H9 (cell line): Measurements from ENCODE around the gene PPP1R13B. TPM values are rescaled to one million over a fixed set of nuclear protein-coding genes. Genes with fewer than 3 reads are reported as not detected.

Experiments used
- DNase-seq: peaks from one replicate; pipeline ENCODE4 v3.0.0-alpha.2; 2017
- H2AFZ ChIP-seq: one replicate; pipeline ENCODE4 v1.6.1; 2013; ENCODE audit warnings: mild to moderate bottlenecking, low read length, control low read depth, moderate library complexity
- H2AK5ac ChIP-seq: 2 replicates; pipeline ENCODE4 v1.6.1; 2013; ENCODE audit warnings: low read length, control low read depth, mixed read lengths; ENCODE audit not compliant: insufficient read length
- H2BK120ac ChIP-seq: one replicate; pipeline ENCODE4 v1.6.1; 2013; ENCODE audit warnings: low read depth, mild to moderate bottlenecking, low read length, control low read depth, inconsistent platforms; ENCODE audit not compliant: poor library complexity, severe bottlenecking
- H2BK12ac ChIP-seq: 2 replicates; pipeline ENCODE4 v1.6.1; 2013; ENCODE audit warnings: low read length, control low read depth, mixed read lengths, low read depth; ENCODE audit not compliant: insufficient read length
- H2BK15ac ChIP-seq: 2 replicates; pipeline ENCODE4 v1.6.1; 2013; ENCODE audit warnings: low read depth, low read length, control low read depth
- H2BK20ac ChIP-seq: one replicate; pipeline ENCODE4 v1.6.1; 2013; ENCODE audit warnings: low read depth, mild to moderate bottlenecking, low read length, control low read depth, inconsistent platforms; ENCODE audit not compliant: poor library complexity, severe bottlenecking
- H2BK5ac ChIP-seq: 2 replicates; pipeline ENCODE4 v1.6.1; 2013; ENCODE audit warnings: low read length, control low read depth, mixed read lengths; ENCODE audit not compliant: insufficient read length
- H3K14ac ChIP-seq: 2 replicates; pipeline ENCODE4 v1.6.1; 2013; ENCODE audit warnings: low read length, control low read depth; ENCODE audit not compliant: insufficient read depth
- H3K18ac ChIP-seq: 2 replicates; pipeline ENCODE4 v1.6.1; 2013; ENCODE audit warnings: low read depth, mild to moderate bottlenecking, mixed read lengths, low read length, control low read depth; ENCODE audit not compliant: insufficient read length
- H3K23ac ChIP-seq: 2 replicates; pipeline ENCODE4 v1.6.1; 2013; ENCODE audit warnings: low read length, control low read depth, mixed read lengths, low read depth; ENCODE audit not compliant: insufficient read length
- H3K23me2 ChIP-seq: 2 replicates; pipeline ENCODE4 v1.6.1; 2013; ENCODE audit warnings: low read depth, mild to moderate bottlenecking, mixed read lengths, low read length, control low read depth; ENCODE audit not compliant: insufficient read length, poor library complexity, severe bottlenecking
- H3K27ac ChIP-seq: 2 replicates; pipeline ENCODE4 v1.5.1; 2013; ENCODE audit warnings: low read length, control low read depth, mixed read lengths, low read depth; ENCODE audit not compliant: insufficient read length
- H3K27me3 ChIP-seq: 2 replicates; pipeline ENCODE4 v1.6.1; 2013; ENCODE audit warnings: low read length, control low read depth, inconsistent platforms; ENCODE audit not compliant: insufficient read depth
- H3K4ac ChIP-seq: 2 replicates; pipeline ENCODE4 v1.6.1; 2013; ENCODE audit warnings: low read depth, mild to moderate bottlenecking, control low read depth, inconsistent platforms, low read length, moderate library complexity
- H3K4me1 ChIP-seq: 2 replicates; pipeline ENCODE4 v1.6.1; 2013; ENCODE audit warnings: low read length, control low read depth, inconsistent platforms; ENCODE audit not compliant: insufficient read depth
- H3K4me2 ChIP-seq: 2 replicates; pipeline ENCODE4 v1.6.1; 2013; ENCODE audit warnings: low read length, control low read depth, mixed read lengths; ENCODE audit not compliant: insufficient read length, insufficient read depth
- H3K56ac ChIP-seq: 2 replicates; pipeline ENCODE4 v1.6.1; 2013; ENCODE audit warnings: low read depth, mild to moderate bottlenecking, mixed read lengths, low read length, control low read depth; ENCODE audit not compliant: insufficient read length
- H3K79me1 ChIP-seq: 2 replicates; pipeline ENCODE4 v1.6.1; 2013; ENCODE audit warnings: low read depth, mild to moderate bottlenecking, moderate library complexity, low read length, control low read depth, inconsistent platforms; ENCODE audit not compliant: insufficient read depth, poor library complexity, severe bottlenecking
- H3K79me2 ChIP-seq: 2 replicates; pipeline ENCODE4 v1.6.1; 2013; ENCODE audit warnings: low read length, control low read depth, inconsistent platforms; ENCODE audit not compliant: insufficient read depth
- H3K9ac ChIP-seq: 2 replicates; pipeline ENCODE4 v1.6.1; 2013; ENCODE audit warnings: low read length, control low read depth, mixed read lengths; ENCODE audit not compliant: insufficient read length; ENCODE audit errors: extremely low read depth
- H3K9me3 ChIP-seq: one replicate; pipeline ENCODE4 v1.6.1; 2013; ENCODE audit warnings: low read depth, low read length, inconsistent platforms; ENCODE audit not compliant: control insufficient read depth
- H3T11ph ChIP-seq: one replicate; pipeline ENCODE4 v1.6.1; 2013; ENCODE audit warnings: mild to moderate bottlenecking, low read length, control low read depth, inconsistent platforms
- H4K20me1 ChIP-seq: one replicate; pipeline ENCODE4 v1.6.1; 2013; ENCODE audit not compliant: control insufficient read depth, insufficient read length, insufficient read depth
- H4K5ac ChIP-seq: 2 replicates; pipeline ENCODE4 v1.6.1; 2013; ENCODE audit warnings: low read depth, mild to moderate bottlenecking, mixed read lengths, low read length, control low read depth; ENCODE audit not compliant: insufficient read length
- H4K8ac ChIP-seq: replicated peaks from 2 replicates; pipeline ENCODE4 v1.6.1; 2013; ENCODE audit warnings: low read length, control low read depth, mixed read lengths, low read depth; ENCODE audit not compliant: insufficient read length
- H4K91ac ChIP-seq: 2 replicates; pipeline ENCODE4 v1.6.1; 2013; ENCODE audit warnings: low read depth, mild to moderate bottlenecking, moderate library complexity, mixed read lengths, low read length, control low read depth; ENCODE audit not compliant: insufficient read length
- H3K27ac Mint-ChIP-seq, 3 experiments: 2 replicates in 2 of 3; 3 replicates in 1 of 3; pipeline ENCODE4 v1.8.0; 2020 to 2021; ENCODE audit warnings: mixed read lengths in 3 of 3, mild to moderate bottlenecking in 1 of 3, moderate library complexity in 1 of 3
- H3K27me3 Mint-ChIP-seq: 2 replicates; pipeline ENCODE4 v1.8.0; 2021; ENCODE audit warnings: low read depth, mild to moderate bottlenecking, moderate library complexity, mixed read lengths
- H3K36me3 Mint-ChIP-seq, 3 experiments: 2 replicates in 2 of 3; 3 replicates in 1 of 3; pipeline ENCODE4 v1.8.0; 2020 to 2021; ENCODE audit warnings: low read depth in 3 of 3, mixed read lengths in 3 of 3; ENCODE audit not compliant: insufficient read depth in 1 of 3
- H3K4me1 Mint-ChIP-seq, 2 experiments: 2 replicates each; pipeline ENCODE4 v1.8.0; 2020; ENCODE audit warnings: mixed read lengths in 2 of 2
- H3K4me3 Mint-ChIP-seq, 2 experiments: 2 replicates in 1 of 2; 3 replicates in 1 of 2; pipeline ENCODE4 v1.8.0; 2020 to 2021; ENCODE audit warnings: mild to moderate bottlenecking in 2 of 2, mixed read lengths in 2 of 2, moderate library complexity in 1 of 2
- H3K9me3 Mint-ChIP-seq, 2 experiments: 2 replicates in 1 of 2; 3 replicates in 1 of 2; pipeline ENCODE4 v1.8.0; 2020; ENCODE audit warnings: mild to moderate bottlenecking in 2 of 2, mixed read lengths in 2 of 2, moderate library complexity in 1 of 2
- CTCF ChIP-seq: fragments of 200-600 bp; sonication (generic); conservative IDR thresholded peaks from 3 replicates; pipeline ENCODE4 v1.8.0; 2021; ENCODE audit warnings: antibody characterized with exemption, mild to moderate bottlenecking
- WGBS: extraction: QIAGEN DNeasy Blood & Tissue Kit; methylation state at CpG from one replicate; pipeline ENCODE4 v1.1.7; 2013; ENCODE audit warnings: missing lambda C conversion rate, low lambda C conversion rate, mixed read lengths; ENCODE audit not compliant: insufficient read length; ENCODE audit errors: extremely low coverage; 5-methylcytosine and 5-hydroxymethylcytosine counted together
- total RNA-seq: library from RNA; stranded (reverse); gene quantifications from 2 replicates; pipeline ENCODE4 v1.2.1, GENCODE V29; 2021

The PPP1R13B gene
- total RNA-seq, 1 experiment from 2014 or later: 6.0 TPM

- H2BK15ac ChIP-seq: no peak overlapping the region
- H4K20me1 ChIP-seq: peaks cover 3% of the 10 kb centered on the region
- H3K9ac ChIP-seq: no peak overlapping the region
- no peak overlapping the region for H3K4me3 Mint-ChIP-seq
- no peak overlapping the region for H4K5ac ChIP-seq
- no peak overlapping the region for H2BK120ac ChIP-seq
- no peak overlapping the region for H2BK20ac ChIP-seq
- H3K27ac Mint-ChIP-seq: no peak overlapping the region
- no peak overlapping the region for H3K56ac ChIP-seq
- H3K4me1 Mint-ChIP-seq: peaks cover 19% of the 10 kb centered on the region in 2 experiments
- H3T11ph ChIP-seq: no peak overlapping the region
- no peaks in the 10 kb centered on the region for H3K27me3 Mint-ChIP-seq
- H4K8ac ChIP-seq: no peak overlapping the region
- no peak overlapping the region for H2AFZ ChIP-seq
- no peak overlapping the region for H2BK5ac ChIP-seq
- peaks cover 6% of the 10 kb centered on the region; the same call in 1 of the 2 replicates for H3K4me1 ChIP-seq
- no peaks in the 10 kb centered on the region for H3K27me3 ChIP-seq
- H3K4ac ChIP-seq: no peak overlapping the region
- no peak overlapping the region for H2AK5ac ChIP-seq
- H3K18ac ChIP-seq: no peak overlapping the region
- no peak overlapping the region for H4K91ac ChIP-seq
- no peak overlapping the region for H3K23ac ChIP-seq
- no peaks in the 10 kb centered on the region for H3K79me1 ChIP-seq
- H3K27ac ChIP-seq: no peak overlapping the region
- no peaks in the 10 kb centered on the region for H3K79me2 ChIP-seq
- no CpG with 5 or more reads among the region's 10 CpGs for WGBS
- no peak for DNase-seq
- no peak overlapping the region for H3K4me2 ChIP-seq
- no peak for TF ChIP-seq CTCF
- H3K23me2 ChIP-seq: no peaks in the 10 kb centered on the region
- no peaks in the 10 kb centered on the region for H3K9me3 Mint-ChIP-seq
- no peak overlapping the region; the same call in 1 of the 2 replicates for H3K14ac ChIP-seq
- H2BK12ac ChIP-seq: no peak overlapping the region
- H3K9me3 ChIP-seq: no peaks in the 10 kb centered on the region
- peaks cover 3 to 34% (median 16%) of the 10 kb centered on the region in 3 experiments for H3K36me3 Mint-ChIP-seq
These were observed 109.2 kb downstream of the PPP1R13B start for GRCh38 chr14:103738166-103738565.
